ENCODE data around the gene BTF3L4.

Gene BTF3L4

DNA sequence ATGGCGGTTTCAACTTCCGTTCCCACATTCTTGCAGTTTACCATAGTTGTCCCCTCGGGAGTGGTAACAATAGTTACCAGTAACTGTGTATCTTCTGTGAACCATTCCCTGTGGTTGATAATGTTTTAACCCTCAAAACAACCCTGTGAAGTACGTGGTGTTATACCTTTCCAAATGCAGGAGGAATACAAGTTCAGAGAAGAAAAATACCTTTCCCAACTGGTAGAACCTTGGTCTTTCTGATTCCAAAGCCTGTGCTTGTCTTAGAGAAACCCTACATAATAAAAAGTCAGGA lies 789 bp downstream of the BTF3L4 start:
- peak overlapping the region; percentile 70 for H3K4me3 ChIP-seq (ENCODE audit: low read length)
- no peak for DNase-seq (ENCODE audit: low read depth)
- TF ChIP-seq, protein P1, sequence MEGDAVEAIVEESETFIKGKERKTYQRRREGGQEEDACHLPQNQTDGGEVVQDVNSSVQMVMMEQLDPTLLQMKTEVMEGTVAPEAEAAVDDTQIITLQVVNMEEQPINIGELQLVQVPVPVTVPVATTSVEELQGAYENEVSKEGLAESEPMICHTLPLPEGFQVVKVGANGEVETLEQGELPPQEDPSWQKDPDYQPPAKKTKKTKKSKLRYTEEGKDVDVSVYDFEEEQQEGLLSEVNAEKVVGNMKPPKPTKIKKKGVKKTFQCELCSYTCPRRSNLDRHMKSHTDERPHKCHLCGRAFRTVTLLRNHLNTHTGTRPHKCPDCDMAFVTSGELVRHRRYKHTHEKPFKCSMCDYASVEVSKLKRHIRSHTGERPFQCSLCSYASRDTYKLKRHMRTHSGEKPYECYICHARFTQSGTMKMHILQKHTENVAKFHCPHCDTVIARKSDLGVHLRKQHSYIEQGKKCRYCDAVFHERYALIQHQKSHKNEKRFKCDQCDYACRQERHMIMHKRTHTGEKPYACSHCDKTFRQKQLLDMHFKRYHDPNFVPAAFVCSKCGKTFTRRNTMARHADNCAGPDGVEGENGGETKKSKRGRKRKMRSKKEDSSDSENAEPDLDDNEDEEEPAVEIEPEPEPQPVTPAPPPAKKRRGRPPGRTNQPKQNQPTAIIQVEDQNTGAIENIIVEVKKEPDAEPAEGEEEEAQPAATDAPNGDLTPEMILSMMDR (conservative IDR thresholded peaks at IDR 0.05; ENCODE audit: low read depth, low read length), result no peak

DNA sequence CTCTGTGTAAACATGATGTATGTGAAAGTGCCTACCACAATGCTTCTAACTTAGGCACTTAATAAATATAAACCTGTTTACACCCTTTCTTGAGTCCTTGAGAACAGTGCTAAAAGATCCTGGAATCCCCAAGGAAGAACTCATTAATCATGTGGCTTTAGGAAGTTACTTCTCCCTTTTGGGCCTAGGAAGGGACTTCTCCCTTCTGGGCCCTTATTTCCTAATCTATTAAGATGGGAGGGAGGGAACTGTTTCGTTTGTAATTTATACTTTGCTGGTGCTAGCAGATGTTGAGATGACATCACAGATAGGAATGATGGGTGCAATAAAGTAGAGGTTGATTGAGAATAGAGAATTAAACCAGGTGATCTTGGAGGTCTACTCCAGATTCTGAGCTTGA lies 1.2 kb downstream of the BTF3L4 start:
- DNase-seq (ENCODE audit: low read depth), result no peak
- peak overlapping the region; percentile 70 for H3K4me3 ChIP-seq (ENCODE audit: low read length)
- TF ChIP-seq, protein P1 (conservative IDR thresholded peaks at IDR 0.05; ENCODE audit: low read depth, low read length), result no peak

DNA sequence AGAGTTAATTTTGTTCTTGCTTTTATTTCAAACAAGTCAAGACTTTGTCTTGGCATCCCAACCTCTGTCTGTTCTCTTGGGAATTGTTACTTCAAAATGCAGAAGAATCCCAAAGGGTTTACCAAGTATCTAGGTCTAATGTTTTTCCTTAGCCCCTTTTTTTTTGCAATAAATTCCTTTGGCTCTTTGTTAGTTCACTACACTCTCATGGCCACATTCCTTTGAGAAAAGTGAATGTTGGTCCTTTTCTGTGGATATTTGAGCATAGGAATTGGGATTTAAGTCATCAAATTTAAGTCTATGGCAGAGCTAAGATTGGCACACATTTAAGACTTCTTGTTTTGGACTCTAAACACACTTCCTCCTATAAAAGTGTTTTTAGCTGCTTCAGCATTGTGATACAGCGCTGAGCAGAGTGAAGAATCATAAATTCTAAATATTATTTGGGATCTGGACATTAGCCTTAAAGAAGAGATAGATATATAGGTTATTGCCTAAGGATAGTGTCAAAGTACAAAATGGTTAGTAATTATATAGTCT lies 1.9 kb downstream of the BTF3L4 start:
- DNase-seq (ENCODE audit: low read depth), result no peak
- H3K4me3 ChIP-seq (ENCODE audit: low read length), result peak overlapping the region; percentile 70
- TF ChIP-seq, protein P1 (conservative IDR thresholded peaks at IDR 0.05; ENCODE audit: low read depth, low read length), result no peak

DNA sequence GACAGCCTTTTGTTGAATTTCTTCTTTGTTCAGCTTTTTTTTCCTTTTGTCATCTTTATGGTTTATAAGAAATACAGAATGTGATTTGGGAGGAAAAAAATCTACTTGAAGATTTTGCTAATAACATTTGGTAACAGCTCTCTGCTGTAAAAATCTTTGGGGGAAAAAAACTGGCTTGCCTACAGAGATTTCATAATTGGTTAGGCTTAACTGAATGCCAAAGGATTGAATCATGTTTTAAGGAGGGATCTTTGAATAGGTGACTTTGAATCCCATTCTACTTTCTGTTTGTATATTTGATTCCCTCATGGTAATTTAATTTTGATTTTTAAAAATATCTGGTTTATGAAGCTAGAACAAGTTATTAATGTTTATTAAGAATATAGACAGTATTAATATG lies 3.2 kb downstream of the BTF3L4 start:
- TF ChIP-seq, protein P1 (conservative IDR thresholded peaks at IDR 0.05; ENCODE audit: low read depth, low read length), result no peak
- peak overlapping the region; percentile 19 for H3K4me3 ChIP-seq (ENCODE audit: low read length)
- no peak for DNase-seq (ENCODE audit: low read depth)

DNA sequence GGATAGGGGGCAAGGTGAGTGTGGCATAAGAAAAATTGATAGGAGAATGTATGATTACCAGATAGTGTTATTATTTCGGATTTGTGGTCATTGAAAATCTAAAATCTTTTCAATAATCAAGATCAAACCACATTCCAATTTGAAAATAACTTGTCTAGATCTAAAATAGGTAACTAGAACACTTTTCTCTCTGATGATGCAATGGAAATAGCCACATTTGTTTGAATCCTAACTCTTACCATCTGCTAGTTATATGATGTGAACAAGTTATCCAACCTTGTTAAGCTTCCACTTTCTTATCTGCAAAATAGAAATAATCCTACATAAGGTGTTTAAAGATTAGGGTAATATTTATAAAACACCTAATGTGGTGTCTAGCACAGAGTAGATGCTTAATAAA lies 3.8 kb downstream of the BTF3L4 start:
- TF ChIP-seq, protein P1 (conservative IDR thresholded peaks at IDR 0.05; ENCODE audit: low read depth, low read length), result no peak
- DNase-seq (ENCODE audit: low read depth), result no peak
- H3K4me3 ChIP-seq (ENCODE audit: low read length), result no peak overlapping the region

DNA sequence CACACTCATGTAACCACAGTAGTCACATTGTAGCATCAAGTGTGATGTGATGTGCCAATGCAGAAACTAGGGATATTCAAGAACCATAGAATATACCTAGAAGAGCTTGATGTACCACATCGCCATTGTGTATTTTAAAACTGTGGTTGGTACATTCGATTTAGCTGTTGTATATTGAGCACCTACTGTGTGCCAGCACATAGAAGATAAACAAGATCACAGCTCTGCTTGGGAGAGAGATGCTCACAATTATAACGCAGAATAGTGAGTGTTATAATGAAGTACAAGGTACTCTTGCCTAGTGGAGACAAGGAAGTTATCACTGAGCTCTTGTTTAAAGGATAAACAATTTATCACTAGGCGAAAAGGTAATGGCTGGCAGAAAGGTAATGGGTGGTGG lies 4.7 kb downstream of the BTF3L4 start:
- DNase-seq (ENCODE audit: low read depth), result no peak
- TF ChIP-seq, protein P1 (conservative IDR thresholded peaks at IDR 0.05; ENCODE audit: low read depth, low read length), result no peak
- no peak overlapping the region for H3K4me3 ChIP-seq (ENCODE audit: low read length)

DNA sequence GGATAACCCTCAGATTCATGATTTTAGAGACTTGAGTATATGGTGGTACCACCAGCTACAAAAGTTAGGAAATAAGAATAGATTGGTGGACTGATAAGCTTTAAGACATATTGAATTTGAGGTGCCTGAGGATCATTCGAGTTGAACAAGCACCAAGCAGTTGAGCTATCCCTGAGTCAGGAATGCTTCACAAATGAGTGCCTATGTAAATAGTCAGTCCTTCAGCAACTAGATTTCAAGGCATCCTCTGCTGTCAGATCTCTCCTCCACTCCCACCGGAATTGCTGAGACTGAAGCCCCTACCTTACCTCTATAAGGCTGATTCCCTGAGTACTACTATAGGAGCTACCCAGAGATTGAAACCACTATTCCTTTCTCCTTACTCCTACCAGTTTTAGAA lies 7.1 kb downstream of the BTF3L4 start:
- DNase-seq (ENCODE audit: low read depth), result no peak
- H3K4me3 ChIP-seq (ENCODE audit: low read length), result no peak overlapping the region
- TF ChIP-seq, protein P1 (conservative IDR thresholded peaks at IDR 0.05; ENCODE audit: low read depth, low read length), result no peak

All from retinal pigment epithelial cell (primary cell).